ENCODE data around the gene OR2J3.
"Not testable (repeated sequence)": the region's sequence is repeated elsewhere in the genome, so short reads cannot be mapped to it uniquely, and the experiment has no call there.

Gene OR2J3

GRCh38 chr6:29129326-29130012 is 21.6 kb downstream of the OR2J3 start:
- FAIRE-seq (no peak), DNase-seq (ENCODE audit: insufficient read length, low spot score) (no peak)
- TF ChIP-seq POLR2A (IDR thresholded peaks at IDR 0.05; ENCODE audit: low read depth, low read length) (no peak), POLR2AphosphoS5 (IDR thresholded peaks at IDR 0.05; ENCODE audit: low read depth, low read length) (no peak), SPI1 (IDR thresholded peaks at IDR 0.05; ENCODE audit: low read depth, low read length) (no peak), POU2F2 (IDR thresholded peaks at IDR 0.05; ENCODE audit: low read depth, low read length) (no peak), TAF1 (IDR thresholded peaks at IDR 0.05; ENCODE audit: low read depth, low read length) (no peak), PAX5 (IDR thresholded peaks at IDR 0.05; ENCODE audit: insufficient read depth, low read length, severe bottlenecking) (no peak)

- no peak for DNase-seq (ENCODE audit: insufficient read length, low spot score)
- FAIRE-seq, result no peak
- TF ChIP-seq SPI1 (IDR thresholded peaks at IDR 0.05; ENCODE audit: low read depth, low read length) (no peak), POLR2A (IDR thresholded peaks at IDR 0.05; ENCODE audit: low read depth, low read length) (no peak), POU2F2 (IDR thresholded peaks at IDR 0.05; ENCODE audit: low read depth, low read length) (no peak), PAX5 (IDR thresholded peaks at IDR 0.05; ENCODE audit: insufficient read depth, low read length, severe bottlenecking) (no peak), POLR2AphosphoS5 (IDR thresholded peaks at IDR 0.05; ENCODE audit: low read depth, low read length) (no peak), TAF1 (IDR thresholded peaks at IDR 0.05; ENCODE audit: low read depth, low read length) (no peak)
Observed at GRCh38 chr6:29130644-29131043, 22.8 kb downstream of the OR2J3 start.

- FAIRE-seq, result no peak
- no peak for TF ChIP-seq TAF1 (IDR thresholded peaks at IDR 0.05; ENCODE audit: low read depth, low read length)
- TF ChIP-seq PAX5 (IDR thresholded peaks at IDR 0.05; ENCODE audit: insufficient read depth, low read length, severe bottlenecking), result no peak
- no peak for TF ChIP-seq POLR2AphosphoS5 (IDR thresholded peaks at IDR 0.05; ENCODE audit: low read depth, low read length)
- no peak for TF ChIP-seq POLR2A (IDR thresholded peaks at IDR 0.05; ENCODE audit: low read depth, low read length)
- no peak for TF ChIP-seq SPI1 (IDR thresholded peaks at IDR 0.05; ENCODE audit: low read depth, low read length)
- no peak for TF ChIP-seq POU2F2 (IDR thresholded peaks at IDR 0.05; ENCODE audit: low read depth, low read length)
- DNase-seq (ENCODE audit: insufficient read length, low spot score), result no peak
Observed at GRCh38 chr6:29131691-29132090, 23.8 kb downstream of the OR2J3 start.

- FAIRE-seq, result no peak
- TF ChIP-seq POLR2A (IDR thresholded peaks at IDR 0.05; ENCODE audit: low read depth, low read length) (no peak), SPI1 (IDR thresholded peaks at IDR 0.05; ENCODE audit: low read depth, low read length) (no peak)
Observed at GRCh38 chr6:29137724-29138123, 29.9 kb downstream of the OR2J3 start.

GRCh38 chr6:29141606-29142005 is 33.7 kb downstream of the OR2J3 start:
- no peak for FAIRE-seq
- DNase-seq (ENCODE audit: insufficient read length, low spot score), result no peak
- no peak for TF ChIP-seq POLR2A (IDR thresholded peaks at IDR 0.05; ENCODE audit: low read depth, low read length)

More at GRCh38 chr6:29137724-29138123, 29.9 kb downstream of the OR2J3 start:
- no peak for DNase-seq (ENCODE audit: insufficient read length, low spot score)

GRCh38 chr6:29142309-29142708 is 34.5 kb downstream of the OR2J3 start:
- DNase-seq (ENCODE audit: insufficient read length, low spot score) (no peak), FAIRE-seq (no peak)
- no peak for TF ChIP-seq POU2F2 (IDR thresholded peaks at IDR 0.05; ENCODE audit: low read depth, low read length)
- TF ChIP-seq POLR2A (IDR thresholded peaks at IDR 0.05; ENCODE audit: low read depth, low read length), result no peak
- no peak for TF ChIP-seq POLR2AphosphoS5 (IDR thresholded peaks at IDR 0.05; ENCODE audit: low read depth, low read length)
- no peak for TF ChIP-seq PAX5 (IDR thresholded peaks at IDR 0.05; ENCODE audit: insufficient read depth, low read length, severe bottlenecking)
- no peak for TF ChIP-seq SPI1 (IDR thresholded peaks at IDR 0.05; ENCODE audit: low read depth, low read length)
- no peak for TF ChIP-seq TAF1 (IDR thresholded peaks at IDR 0.05; ENCODE audit: low read depth, low read length)

- FAIRE-seq (no peak), DNase-seq (ENCODE audit: insufficient read length, low spot score) (no peak)
- TF ChIP-seq POLR2AphosphoS5 (IDR thresholded peaks at IDR 0.05; ENCODE audit: low read depth, low read length), result no peak
- no peak for TF ChIP-seq POU2F2 (IDR thresholded peaks at IDR 0.05; ENCODE audit: low read depth, low read length)
- no peak for TF ChIP-seq SPI1 (IDR thresholded peaks at IDR 0.05; ENCODE audit: low read depth, low read length)
- TF ChIP-seq TAF1 (IDR thresholded peaks at IDR 0.05; ENCODE audit: low read depth, low read length), result no peak
- TF ChIP-seq PAX5 (IDR thresholded peaks at IDR 0.05; ENCODE audit: insufficient read depth, low read length, severe bottlenecking), result no peak
- TF ChIP-seq POLR2A (IDR thresholded peaks at IDR 0.05; ENCODE audit: low read depth, low read length), result no peak
Observed at GRCh38 chr6:29146179-29146578, 38.3 kb downstream of the OR2J3 start.

- no peak for TF ChIP-seq POLR2AphosphoS5 (IDR thresholded peaks at IDR 0.05; ENCODE audit: low read depth, low read length)
- TF ChIP-seq POLR2A (IDR thresholded peaks at IDR 0.05; ENCODE audit: low read depth, low read length), result no peak
- TF ChIP-seq PAX5 (IDR thresholded peaks at IDR 0.05; ENCODE audit: insufficient read depth, low read length, severe bottlenecking), result no peak
- no peak for TF ChIP-seq POU2F2 (IDR thresholded peaks at IDR 0.05; ENCODE audit: low read depth, low read length)
Observed at GRCh38 chr6:29147074-29147473, 39.2 kb downstream of the OR2J3 start.

GRCh38 chr6:29149444-29149843 is 41.6 kb downstream of the OR2J3 start:
- FAIRE-seq; DNase-seq (ENCODE audit: insufficient read length, low spot score): not testable (repeated sequence)

More at GRCh38 chr6:29147074-29147473, 39.2 kb downstream of the OR2J3 start:
- FAIRE-seq (no peak), DNase-seq (ENCODE audit: insufficient read length, low spot score) (no peak)

- TF ChIP-seq POLR2AphosphoS5 (IDR thresholded peaks at IDR 0.05; ENCODE audit: low read depth, low read length), result no peak
- no peak for TF ChIP-seq TAF1 (IDR thresholded peaks at IDR 0.05; ENCODE audit: low read depth, low read length)
- TF ChIP-seq PAX5 (IDR thresholded peaks at IDR 0.05; ENCODE audit: insufficient read depth, low read length, severe bottlenecking), result no peak
- TF ChIP-seq SPI1 (IDR thresholded peaks at IDR 0.05; ENCODE audit: low read depth, low read length), result no peak
- no peak for TF ChIP-seq POU2F2 (IDR thresholded peaks at IDR 0.05; ENCODE audit: low read depth, low read length)
- TF ChIP-seq POLR2A (IDR thresholded peaks at IDR 0.05; ENCODE audit: low read depth, low read length), result no peak
- FAIRE-seq (no peak), DNase-seq (ENCODE audit: insufficient read length, low spot score) (no peak)
Observed at GRCh38 chr6:29153083-29153482, 45.2 kb downstream of the OR2J3 start.

- not testable (repeated sequence) for FAIRE-seq; DNase-seq (ENCODE audit: insufficient read length, low spot score)
Observed at GRCh38 chr6:29155182-29155581, 47.3 kb downstream of the OR2J3 start.

GRCh38 chr6:29159922-29160321 is 52.1 kb downstream of the OR2J3 start:
- FAIRE-seq; DNase-seq (ENCODE audit: insufficient read length, low spot score): not testable (repeated sequence)

All from GM12891 (cell line).